Caco-2 (cell line): ENCODE measurements around the gene JSRP1. TPM values are rescaled to one million over a fixed set of nuclear protein-coding genes. Genes with fewer than 3 reads are reported as not detected.

ENCODE experiments used
- BruUV-seq: library from RNA; stranded (reverse); fragments of 400-500 nt; replicated peaks from 2 replicates; lab custom pipeline; 2021; lab: Mats Ljungman, UMichigan
- CTCF ChIA-PET: fragments of 300-600 bp; sonication (Branson Sonifier 250); formaldehyde crosslinking; loops from one replicate; lab custom pipeline; 2022; ENCODE audit warnings: antibody characterized with exemption; lab: Charles Lee
- POLR2A ChIA-PET: fragments of 300-600 bp; sonication (Branson Sonifier 250); formaldehyde crosslinking; loops from one replicate; lab custom pipeline; 2022; ENCODE audit warnings: antibody characterized with exemption; lab: Charles Lee
- DNase-seq, 2 experiments: peaks; one replicate each; pipeline versions ENCODE4 v3.0.0 to v3.0.0-alpha.2; 2020 to 2022
- H3K27me3 ChIP-seq: replicated peaks from 2 replicates; pipeline ENCODE4 v1.6.0; 2011; ENCODE audit warnings: low read length; ENCODE audit not compliant: control insufficient read depth, insufficient read depth
- H3K36me3 ChIP-seq: 2 replicates; pipeline ENCODE4 v1.5.1; 2011; ENCODE audit warnings: low read length; ENCODE audit not compliant: control insufficient read depth, insufficient read depth
- H3K4me1 ChIP-seq: fragments of 250-450 bp; sonication (Bioruptor Pico); 2 replicates; pipeline ENCODE4 v1.5.1; 2020; ENCODE audit warnings: mild to moderate bottlenecking
- H3K4me3 ChIP-seq: 2 replicates; pipeline ENCODE4 v1.5.1; 2011; ENCODE audit warnings: low read depth, mild to moderate bottlenecking, control low read depth, low read length
- H3K9me3 ChIP-seq: fragments of 250-450 bp; sonication (Bioruptor Pico); 2 replicates; pipeline ENCODE4 v1.5.1; 2020; ENCODE audit warnings: mild to moderate bottlenecking, moderate library complexity
- H3K27ac Mint-ChIP-seq: one replicate; pipeline ENCODE4 v1.8.0; 2022; ENCODE audit warnings: mixed read lengths; ENCODE audit not compliant: unreplicated experiment
- H3K27me3 Mint-ChIP-seq: one replicate; pipeline ENCODE4 v1.8.0; 2022; ENCODE audit warnings: mixed read lengths; ENCODE audit not compliant: insufficient read depth, unreplicated experiment
- H3K36me3 Mint-ChIP-seq: one replicate; pipeline ENCODE4 v1.8.0; 2022; ENCODE audit warnings: mild to moderate bottlenecking, mixed read lengths; ENCODE audit not compliant: insufficient read depth, unreplicated experiment
- H3K4me1 Mint-ChIP-seq: one replicate; pipeline ENCODE4 v1.8.0; 2022; ENCODE audit warnings: low read depth, mixed read lengths; ENCODE audit not compliant: unreplicated experiment
- H3K4me3 Mint-ChIP-seq: one replicate; pipeline ENCODE4 v1.8.0; 2022; ENCODE audit warnings: mild to moderate bottlenecking, moderate library complexity, mixed read lengths; ENCODE audit not compliant: unreplicated experiment
- H3K9me3 Mint-ChIP-seq: one replicate; pipeline ENCODE4 v1.8.0; 2022; ENCODE audit warnings: mixed read lengths; ENCODE audit not compliant: unreplicated experiment
- CTCF ChIP-seq, 2 experiments: fragments of 200-600 bp in 1 of 2; IDR thresholded peaks; 1 replicate in 1 of 2; 2 replicates in 1 of 2; pipeline versions ENCODE4 v1.5.1 to v1.8.0; 2011 to 2022; ENCODE audit warnings: antibody characterized with exemption in 1 of 2, control low read depth in 1 of 2, inconsistent platforms in 1 of 2, low read depth in 1 of 2, low read length in 1 of 2, mild to moderate bottlenecking in 1 of 2, moderate library complexity in 1 of 2; ENCODE audit not compliant: insufficient read depth in 1 of 2, severe bottlenecking in 1 of 2, unreplicated experiment in 1 of 2
- intact Hi-C: fragments of 100-400 bp; cut with micrococcal nuclease; formaldehyde crosslinking; loops from one replicate; pipeline ENCODE4 v1.10.0; 2022; ENCODE audit not compliant: unreplicated experiment
- total RNA-seq: library from RNA; stranded (reverse); gene quantifications from 2 replicates; pipeline ENCODE4 v1.2.3, GENCODE V29; 2022

JSRP1 gene
- total RNA-seq, 1 experiment from 2014 or later = not detected

GRCh38 chr19:2219726-2220125, 36.5 kb downstream of the JSRP1 start:
- H3K9me3 ChIP-seq = no peaks in the 10 kb centered on the region
- H3K4me1 ChIP-seq = no peaks in the 10 kb centered on the region
- Mint-ChIP-seq H3K27me3 (no peaks in the 10 kb centered on the region), H3K4me1 (no peaks in the 10 kb centered on the region), H3K36me3 (peaks cover 77% of the 10 kb centered on the region), H3K27ac (no peak overlapping the region), H3K4me3 (no peak overlapping the region), H3K9me3 (no peaks in the 10 kb centered on the region)
- CTCF ChIA-PET = no interaction called here
- intact Hi-C loops = loop anchor here (10.0 kb wide), 1 partner anchor 55 kb away; the partner anchor contains the start of gene DOT1L
- POLR2A ChIA-PET = interaction anchor here (0.6 kb wide), 1 partner anchor 69 kb away, joined by 4 read pairs; the partner anchor contains the start of gene AP3D1
- H3K27me3 ChIP-seq = no peaks in the 10 kb centered on the region
- TF ChIP-seq CTCF (IDR thresholded peaks at IDR 0.05; ENCODE audit: insufficient read depth in 1 of 2, low read depth in 1 of 2, low read length in 1 of 2, severe bottlenecking in 1 of 2, unreplicated experiment in 1 of 2) = no peak
- DNase-seq = no peak
- peaks cover 2% of the 10 kb centered on the region for H3K36me3 ChIP-seq
- BruUV-seq = no TSS peak
- no peak overlapping the region for H3K4me3 ChIP-seq

DNA sequence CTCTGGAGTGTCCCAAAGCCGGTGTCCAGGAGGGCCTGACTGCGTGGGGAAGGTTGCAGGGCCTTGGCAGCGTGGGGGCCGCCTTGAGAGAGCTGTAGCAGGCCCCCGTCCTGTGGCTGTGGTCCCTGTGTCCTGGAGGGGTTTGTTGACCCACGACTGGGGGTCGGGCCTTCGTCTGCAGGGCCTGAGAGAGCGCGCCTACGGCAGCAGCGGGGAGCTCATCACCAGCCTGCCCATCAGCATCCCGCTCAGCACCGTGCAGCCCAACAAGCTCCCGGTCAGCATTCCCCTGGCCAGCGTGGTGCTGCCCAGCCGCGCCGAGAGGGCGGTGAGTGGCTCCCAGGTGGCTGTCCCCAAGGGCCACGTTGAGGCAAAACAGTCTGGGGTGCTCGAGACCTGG, 38.6 kb downstream of the JSRP1 start:
- H3K4me1 Mint-ChIP-seq = no peaks in the 10 kb centered on the region
- peak overlapping the region; percentile 77 for H3K27ac Mint-ChIP-seq
- intact Hi-C loops = loop anchor here (10.0 kb wide), 1 partner anchor 53 kb away; the partner anchor contains the start of gene DOT1L
- H3K27me3 Mint-ChIP-seq = no peaks in the 10 kb centered on the region
- H3K9me3 Mint-ChIP-seq = no peaks in the 10 kb centered on the region
- peaks cover 89% of the 10 kb centered on the region for H3K36me3 Mint-ChIP-seq
- no peak for DNase-seq
- no peaks in the 10 kb centered on the region for H3K27me3 ChIP-seq
- CTCF ChIA-PET = no interaction called here
- no peak for TF ChIP-seq CTCF (IDR thresholded peaks at IDR 0.05; ENCODE audit: insufficient read depth in 1 of 2, low read depth in 1 of 2, low read length in 1 of 2, severe bottlenecking in 1 of 2, unreplicated experiment in 1 of 2)
- peaks cover 9% of the 10 kb centered on the region for H3K4me1 ChIP-seq
- POLR2A ChIA-PET = no interaction called here
- no peaks in the 10 kb centered on the region for H3K9me3 ChIP-seq
- no TSS peak for BruUV-seq
- peaks cover 4% of the 10 kb centered on the region for H3K36me3 ChIP-seq
- H3K4me3 ChIP-seq = no peak overlapping the region
- H3K4me3 Mint-ChIP-seq = peak overlapping the region; percentile 39

- no peaks in the 10 kb centered on the region for H3K27me3 ChIP-seq
- no peaks in the 10 kb centered on the region for H3K9me3 ChIP-seq
- H3K4me1 Mint-ChIP-seq = peaks cover 5% of the 10 kb centered on the region
- H3K27ac Mint-ChIP-seq = peak overlapping the region; percentile 77
- ChIA-PET CTCF (interaction anchor here (1.2 kb wide), 1 partner anchor 61 kb away, joined by 4 read pairs; no protein-coding TSS in a partner anchor), POLR2A (no interaction called here)
- H3K4me1 ChIP-seq = peaks cover 19% of the 10 kb centered on the region
- H3K36me3 ChIP-seq = peaks cover 5% of the 10 kb centered on the region
- peak overlapping the region; percentile 39 for H3K4me3 Mint-ChIP-seq
- H3K4me3 ChIP-seq = no peak overlapping the region
- DNase-seq = no peak
- no TSS peak for BruUV-seq
- intact Hi-C loops = loop anchor here (10.0 kb wide), 1 partner anchor 52 kb away; the partner anchor contains the start of gene DOT1L
- peaks cover 92% of the 10 kb centered on the region for H3K36me3 Mint-ChIP-seq
- no peak for TF ChIP-seq CTCF (IDR thresholded peaks at IDR 0.05; ENCODE audit: insufficient read depth in 1 of 2, low read depth in 1 of 2, low read length in 1 of 2, severe bottlenecking in 1 of 2, unreplicated experiment in 1 of 2)
- H3K27me3 Mint-ChIP-seq = no peaks in the 10 kb centered on the region
- no peaks in the 10 kb centered on the region for H3K9me3 Mint-ChIP-seq
Observed at GRCh38 chr19:2216361-2217225, 39.6 kb downstream of the JSRP1 start.
